Osteocyte (in vitro differentiated cells): ENCODE data around the gene ITK. TPM values are rescaled to one million over a fixed set of nuclear protein-coding genes. Genes with fewer than 3 reads are reported as not detected.

ENCODE experiments used
- DNase-seq: peaks from one replicate; pipeline ENCODE4 v3.0.0; 2021; ENCODE audit warnings: mixed read lengths; ENCODE audit not compliant: unreplicated experiment; ENCODE audit errors: extremely low spot score
- H3K27ac Mint-ChIP-seq: one replicate; pipeline ENCODE4 v1.8.0; 2021; ENCODE audit warnings: mild to moderate bottlenecking, mixed read lengths; ENCODE audit not compliant: unreplicated experiment
- H3K27me3 Mint-ChIP-seq: one replicate; pipeline ENCODE4 v1.8.0; 2021; ENCODE audit warnings: mixed read lengths; ENCODE audit not compliant: unreplicated experiment
- H3K36me3 Mint-ChIP-seq: one replicate; pipeline ENCODE4 v1.8.0; 2021; ENCODE audit warnings: mixed read lengths; ENCODE audit not compliant: unreplicated experiment
- H3K4me1 Mint-ChIP-seq: one replicate; pipeline ENCODE4 v1.8.0; 2021; ENCODE audit warnings: mixed read lengths; ENCODE audit not compliant: unreplicated experiment
- H3K4me3 Mint-ChIP-seq: one replicate; pipeline ENCODE4 v1.8.0; 2021; ENCODE audit warnings: mild to moderate bottlenecking, moderate library complexity, mixed read lengths; ENCODE audit not compliant: unreplicated experiment
- H3K9me3 Mint-ChIP-seq: one replicate; pipeline ENCODE4 v1.8.0; 2021; ENCODE audit warnings: mixed read lengths; ENCODE audit not compliant: unreplicated experiment
- CTCF ChIP-seq: fragments of 200-600 bp; sonication (generic); IDR thresholded peaks from 2 replicates; pipeline ENCODE4 v1.5.0; 2021; ENCODE audit warnings: antibody characterized with exemption, mild to moderate bottlenecking, moderate library complexity
- total RNA-seq: library from RNA; stranded (reverse); gene quantifications from 2 replicates; pipeline ENCODE4 v1.2.1, GENCODE V29; 2021

ITK gene
- total RNA-seq, 1 donor from 2014 or later: not detected

- H3K27ac Mint-ChIP-seq: no peak overlapping the region
- H3K36me3 Mint-ChIP-seq: no peaks in the 10 kb centered on the region
- DNase-seq: no peak
- no peaks in the 10 kb centered on the region for H3K4me1 Mint-ChIP-seq
- TF ChIP-seq CTCF: no peak
- H3K9me3 Mint-ChIP-seq: no peaks in the 10 kb centered on the region
- H3K4me3 Mint-ChIP-seq: no peak overlapping the region
- peaks cover 13% of the 10 kb centered on the region for H3K27me3 Mint-ChIP-seq
Measured at GRCh38 chr5:157216391-157217142, 35.9 kb downstream of the ITK start.

- no peak overlapping the region for H3K27ac Mint-ChIP-seq
- no peaks in the 10 kb centered on the region for H3K4me1 Mint-ChIP-seq
- H3K4me3 Mint-ChIP-seq: no peak overlapping the region
- no peaks in the 10 kb centered on the region for H3K9me3 Mint-ChIP-seq
- TF ChIP-seq CTCF: no peak
- no peak for DNase-seq
- H3K27me3 Mint-ChIP-seq: peaks cover 7% of the 10 kb centered on the region
- H3K36me3 Mint-ChIP-seq: no peaks in the 10 kb centered on the region
Measured at GRCh38 chr5:157217289-157218024, 36.8 kb downstream of the ITK start.

- no peaks in the 10 kb centered on the region for H3K9me3 Mint-ChIP-seq
- DNase-seq: no peak
Measured at GRCh38 chr5:157219491-157220271, 39.0 kb downstream of the ITK start.

GRCh38 chr5:157221959-157222358 lies 41.3 kb downstream of the ITK start:
- peaks cover 11% of the 10 kb centered on the region for H3K27me3 Mint-ChIP-seq
- no peak overlapping the region for H3K4me3 Mint-ChIP-seq
- TF ChIP-seq CTCF: no peak
- DNase-seq: no peak
- H3K27ac Mint-ChIP-seq: no peak overlapping the region
- H3K9me3 Mint-ChIP-seq: no peaks in the 10 kb centered on the region
- no peaks in the 10 kb centered on the region for H3K36me3 Mint-ChIP-seq
- no peaks in the 10 kb centered on the region for H3K4me1 Mint-ChIP-seq

More at GRCh38 chr5:157219491-157220271, 39.0 kb downstream of the ITK start:
- Mint-ChIP-seq H3K4me3 (no peak overlapping the region), H3K27ac (no peak overlapping the region), H3K27me3 (peaks cover 10% of the 10 kb centered on the region), H3K4me1 (no peaks in the 10 kb centered on the region), H3K36me3 (no peaks in the 10 kb centered on the region)
- no peak for TF ChIP-seq CTCF
